ENCODE measurements around the gene CCSER2.

CCSER2 gene

DNA sequence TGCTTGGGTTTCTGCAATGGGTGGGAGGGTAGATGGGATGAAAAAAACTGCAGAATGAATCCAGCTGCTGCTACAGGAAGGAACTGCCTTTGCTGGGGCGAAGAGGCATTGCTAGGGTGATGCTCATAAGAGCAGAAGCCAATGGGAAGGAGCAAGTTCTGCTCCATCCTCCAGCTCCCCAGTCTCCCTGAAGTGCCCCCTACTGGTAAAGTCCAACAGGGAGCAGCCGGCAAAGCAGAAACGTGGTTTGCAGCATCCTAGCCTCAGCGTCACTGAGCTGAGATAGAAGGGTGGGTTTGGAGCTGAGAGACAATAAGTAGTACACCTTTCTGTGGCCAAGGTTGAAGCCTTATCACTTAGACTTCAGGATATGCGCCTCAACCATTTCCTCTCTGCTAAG lies 220.5 kb downstream of the CCSER2 start:
- no peak for DNase-seq (ENCODE audit: low spot score)

DNA sequence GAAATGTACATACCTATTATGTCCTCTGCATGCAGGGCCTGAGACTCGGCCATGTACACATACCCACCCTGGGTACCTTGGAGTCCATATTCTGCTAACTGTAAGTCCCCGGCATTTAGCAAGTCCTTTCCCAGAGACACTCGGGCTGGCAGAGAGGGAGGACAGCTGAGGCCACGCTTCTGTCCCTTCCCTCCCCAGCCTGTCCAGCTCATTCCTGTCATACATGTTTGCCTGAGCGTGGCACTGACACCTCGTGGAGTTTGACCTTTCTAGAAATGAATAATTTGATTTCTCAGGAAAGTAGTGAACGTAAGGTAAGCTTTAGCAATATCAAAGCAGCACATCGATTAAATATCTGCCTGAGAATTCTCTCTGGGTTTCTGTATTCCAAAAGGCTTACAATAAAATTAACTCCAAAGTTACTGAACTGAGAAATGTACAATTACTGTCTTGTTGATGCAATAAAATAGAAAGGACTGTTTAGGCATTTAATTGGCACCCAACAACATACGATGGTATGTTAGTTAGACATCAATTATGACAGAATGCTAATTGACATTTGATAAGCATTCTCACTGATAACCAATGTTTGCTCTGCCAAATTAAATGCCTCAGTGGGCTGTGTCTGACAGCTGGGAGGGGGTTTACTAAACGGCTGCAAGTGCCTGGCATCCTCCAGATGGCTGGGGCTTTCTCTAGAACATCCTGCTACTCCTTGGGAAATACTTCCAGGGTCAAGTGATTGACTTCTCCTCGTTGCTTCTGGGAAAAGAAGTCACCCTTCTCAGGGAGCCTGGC lies 221.2 kb downstream of the CCSER2 start:
- no peak for DNase-seq (ENCODE audit: low spot score)

DNA sequence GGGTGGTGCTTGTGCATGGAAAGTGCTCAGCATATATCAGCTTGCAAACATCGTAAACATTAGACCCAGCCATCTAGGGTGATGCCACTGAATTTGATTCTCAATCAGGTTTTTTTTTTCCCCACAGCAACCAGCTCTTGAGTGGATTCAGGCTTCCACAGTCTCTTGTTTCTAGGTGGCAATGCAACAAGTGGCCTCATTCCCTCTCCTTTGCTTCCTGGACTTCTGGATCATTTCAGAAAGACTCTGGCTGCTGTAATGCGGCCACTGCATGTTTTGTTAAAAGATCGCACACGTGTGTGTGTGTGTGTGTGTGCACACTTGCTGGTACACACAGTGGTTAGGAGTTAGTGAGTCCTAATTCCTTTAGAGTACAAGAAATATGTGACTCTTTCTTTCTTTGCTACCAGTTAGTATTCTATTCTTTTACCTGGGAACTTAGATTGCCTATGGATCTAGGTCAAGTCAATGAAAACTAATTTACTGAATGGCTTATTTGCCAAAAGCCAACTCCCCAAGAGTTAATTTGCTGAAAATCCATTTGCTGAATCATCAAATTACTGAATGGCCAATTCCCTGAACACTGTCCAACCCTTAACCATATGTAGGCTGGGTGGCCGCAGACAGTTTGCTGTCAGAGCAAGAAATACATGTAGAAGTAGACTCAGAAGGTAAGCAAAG lies 222.5 kb downstream of the CCSER2 start:
- no peak for DNase-seq (ENCODE audit: low spot score)

DNA sequence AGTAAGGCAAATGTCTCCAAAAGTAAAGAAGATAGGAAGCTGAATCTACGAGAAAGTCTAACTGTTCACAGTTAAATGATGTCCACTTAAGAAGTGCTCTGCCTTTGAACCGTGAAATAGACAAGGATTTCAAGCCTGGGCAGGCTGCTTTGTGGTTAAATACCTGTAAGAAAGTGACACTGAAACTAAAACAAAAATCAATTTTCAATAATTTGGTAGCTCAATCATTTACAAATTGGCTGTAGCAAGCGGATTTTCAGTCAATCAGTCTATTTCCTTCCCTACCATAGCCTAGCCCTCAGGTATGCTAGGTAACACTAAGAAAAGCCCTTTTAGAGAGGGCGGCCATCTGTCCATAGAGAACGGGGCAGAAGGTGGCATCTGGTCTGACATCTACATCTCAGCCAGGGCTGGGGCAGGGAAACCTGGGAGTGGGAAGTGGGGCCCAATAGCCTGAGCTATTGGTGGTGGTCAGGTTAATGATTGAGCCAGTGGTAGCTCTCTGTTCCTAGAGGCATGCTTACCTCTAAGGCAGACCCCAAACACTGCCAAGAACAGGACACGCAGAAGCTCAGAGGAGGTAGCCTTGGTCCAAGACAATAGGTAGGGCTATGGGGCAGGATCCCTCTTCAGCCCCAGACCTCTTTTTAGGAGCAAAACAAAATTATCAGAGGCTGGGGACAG lies 223.2 kb downstream of the CCSER2 start:
- no peak for DNase-seq (ENCODE audit: low spot score)

DNA sequence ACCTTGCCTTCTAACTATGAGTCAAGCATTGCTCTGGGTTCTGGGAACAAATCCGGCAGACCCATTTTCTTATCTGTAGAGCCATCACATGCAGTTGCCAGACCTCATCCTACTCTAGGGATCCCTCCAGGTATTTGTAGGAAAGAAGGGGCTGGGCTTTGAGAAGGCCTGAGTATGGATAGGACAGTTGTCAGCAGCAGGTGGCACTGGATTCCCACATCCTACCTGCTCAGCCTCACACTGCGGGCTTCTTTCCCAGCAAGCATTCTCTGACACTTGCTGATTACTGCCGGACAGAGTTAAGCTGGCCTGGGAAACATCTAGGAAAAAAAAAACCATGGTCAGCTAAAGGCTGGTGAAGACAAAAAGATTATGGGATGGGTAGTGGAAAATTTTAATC lies 224.1 kb downstream of the CCSER2 start:
- no peak for DNase-seq (ENCODE audit: low spot score)

DNA sequence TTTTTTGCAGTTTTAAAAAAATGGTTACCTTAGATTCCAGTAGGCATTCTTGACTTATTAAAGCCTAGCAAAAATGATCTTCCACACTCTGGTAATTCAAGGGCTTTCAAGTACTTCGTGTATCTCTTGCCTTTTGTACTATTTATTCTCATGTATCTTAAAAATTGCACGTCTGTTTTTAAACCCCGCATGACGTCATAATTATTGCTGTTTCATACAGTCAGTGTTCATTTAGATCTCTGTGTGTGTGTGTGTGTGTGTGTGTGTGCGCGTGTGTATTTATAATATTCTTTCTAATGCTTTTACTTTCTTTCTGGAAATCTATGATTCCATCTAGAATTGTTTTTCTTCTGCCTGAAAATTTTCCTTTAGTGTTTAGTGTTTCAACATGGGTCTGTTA lies 234.2 kb downstream of the CCSER2 start:
- no peak for DNase-seq (ENCODE audit: low spot score)

DNA sequence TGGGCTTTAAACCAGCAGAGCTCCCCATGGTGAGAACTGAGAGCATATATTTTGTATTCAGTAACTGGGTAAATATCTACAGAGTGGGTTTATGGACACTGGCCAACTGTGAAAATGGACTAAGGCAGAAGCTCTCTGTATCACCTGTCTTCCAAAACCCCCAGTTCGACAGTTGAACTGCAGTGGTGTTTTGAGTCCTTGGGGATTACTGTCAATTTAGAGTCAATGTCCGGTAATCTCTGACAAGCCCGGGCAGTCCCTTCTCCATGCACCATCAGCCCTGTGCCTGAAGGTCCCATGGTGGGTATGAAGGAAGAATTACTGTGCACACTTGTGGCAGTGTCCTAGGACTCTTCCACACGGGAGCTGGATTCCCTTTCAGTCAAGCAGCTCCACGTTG lies 235.0 kb downstream of the CCSER2 start:
- no peak for DNase-seq (ENCODE audit: low spot score)

DNA sequence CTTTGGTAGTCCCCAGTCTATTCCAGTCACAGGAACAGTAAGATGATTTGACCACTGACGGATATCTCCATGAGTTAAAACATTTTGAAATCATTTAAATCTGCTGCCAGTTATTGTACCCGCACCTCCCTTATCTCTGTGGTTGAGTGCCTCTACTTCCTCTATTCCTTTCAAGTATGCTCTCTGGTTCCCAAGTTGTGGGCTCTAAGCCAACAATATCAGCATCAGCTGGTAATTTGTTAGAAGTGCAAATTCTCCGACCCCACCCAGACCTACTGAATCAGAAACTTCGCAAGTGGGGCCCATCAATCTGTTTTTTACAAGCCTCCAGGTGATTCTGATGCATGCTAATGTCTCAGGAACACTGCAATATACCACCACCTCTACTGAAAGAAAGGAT lies 235.5 kb downstream of the CCSER2 start:
- DNase-seq (ENCODE audit: low spot score) = no peak

DNA sequence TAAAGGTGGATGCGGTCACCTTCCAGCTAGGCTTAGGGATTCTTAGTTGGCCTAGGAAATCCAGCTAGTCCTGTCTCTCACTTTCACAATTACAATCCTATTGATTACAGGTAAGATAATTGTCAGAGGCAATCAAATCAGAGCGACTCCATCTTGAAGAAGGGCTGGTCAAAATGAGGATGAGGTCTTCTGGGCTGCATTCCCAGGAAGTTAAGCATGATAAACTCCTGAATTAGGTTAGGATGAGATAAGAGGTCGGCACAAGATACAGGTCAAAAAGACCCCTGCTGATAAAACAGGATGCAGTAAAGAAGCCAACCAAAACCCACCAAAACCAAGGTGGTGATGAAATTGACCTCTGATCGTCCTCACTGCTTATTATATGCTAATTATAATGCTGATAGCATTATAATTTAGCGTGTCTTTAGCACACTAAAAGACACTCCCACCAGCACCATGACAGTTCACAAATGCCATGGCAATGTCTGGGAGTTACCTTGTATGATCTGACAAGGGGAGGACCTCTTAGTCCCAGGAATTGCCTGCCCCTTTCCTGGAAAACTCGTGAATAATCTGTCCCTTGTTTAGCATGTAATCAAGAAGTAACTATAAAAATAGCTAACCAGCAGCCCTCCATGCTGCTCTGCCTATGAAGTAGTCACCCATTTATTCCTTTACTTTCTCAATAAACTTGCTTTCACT lies 237.6 kb downstream of the CCSER2 start:
- DNase-seq (ENCODE audit: low spot score) = no peak

DNA sequence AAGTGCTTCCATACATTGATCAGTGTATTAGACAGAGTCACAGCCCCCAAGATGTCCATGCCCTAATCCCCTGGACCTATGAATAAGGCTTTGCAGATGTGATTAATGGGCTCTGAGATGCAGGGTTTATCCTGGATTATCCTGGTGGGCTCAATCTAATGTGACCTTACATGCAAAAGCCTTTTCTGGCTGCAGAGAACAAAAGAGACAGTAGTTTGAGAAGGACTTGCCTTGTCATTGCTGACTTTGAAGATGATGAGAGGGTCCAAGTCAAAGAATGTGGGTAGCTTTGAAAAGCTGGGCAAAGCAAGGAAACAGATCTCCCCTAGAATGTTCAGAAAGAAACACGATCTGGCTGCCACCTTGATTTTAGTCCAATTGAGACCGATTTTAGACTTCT lies 238.7 kb downstream of the CCSER2 start:
- DNase-seq (ENCODE audit: low spot score) = no peak
